Sigmoid colon (tissue), 4 donors: ENCODE data around the gene ZCCHC7.

ENCODE experiments used
- EP300 ChIP-seq, 4 donors: sonication (generic); formaldehyde crosslinking; IDR thresholded peaks; one replicate each; pipeline ENCODE4 v1.6.1; 2017; ENCODE audit warnings: antibody characterized with exemption in 4 of 4
- TF ChIP-seq, protein P1 (sequence below), 4 experiments: fragments of 450-650 bp in 3 of 4; fragments of 200-600 bp in 1 of 4; IDR thresholded peaks; one replicate each; pipeline ENCODE4 v1.5.1; 2016 to 2019; ENCODE audit warnings: antibody characterized with exemption in 4 of 4, mild to moderate bottlenecking in 3 of 4, moderate library complexity in 2 of 4

DNA sequence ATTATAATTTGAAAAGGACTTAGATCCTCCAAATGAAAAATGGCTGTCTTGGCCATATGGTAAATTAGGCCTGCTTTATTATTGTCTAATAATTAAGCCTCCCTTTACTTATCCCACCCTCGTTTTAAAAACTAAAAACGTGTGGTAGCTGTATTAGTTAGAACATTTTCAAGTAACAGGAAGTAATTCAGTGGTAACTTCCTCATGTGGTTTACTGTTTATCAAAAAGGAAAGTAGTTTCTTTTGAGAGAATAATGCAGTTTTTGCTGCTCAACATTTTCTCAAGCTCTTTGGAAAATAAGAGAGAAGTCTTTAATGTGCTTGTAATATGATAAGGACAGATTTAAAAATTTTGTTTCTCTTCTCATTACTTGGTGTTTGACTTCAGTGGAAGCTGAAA lies 26.0 kb downstream of the ZCCHC7 start:
- no peak for TF ChIP-seq EP300 (IDR thresholded peaks at IDR 0.05)
- TF ChIP-seq, protein P1, sequence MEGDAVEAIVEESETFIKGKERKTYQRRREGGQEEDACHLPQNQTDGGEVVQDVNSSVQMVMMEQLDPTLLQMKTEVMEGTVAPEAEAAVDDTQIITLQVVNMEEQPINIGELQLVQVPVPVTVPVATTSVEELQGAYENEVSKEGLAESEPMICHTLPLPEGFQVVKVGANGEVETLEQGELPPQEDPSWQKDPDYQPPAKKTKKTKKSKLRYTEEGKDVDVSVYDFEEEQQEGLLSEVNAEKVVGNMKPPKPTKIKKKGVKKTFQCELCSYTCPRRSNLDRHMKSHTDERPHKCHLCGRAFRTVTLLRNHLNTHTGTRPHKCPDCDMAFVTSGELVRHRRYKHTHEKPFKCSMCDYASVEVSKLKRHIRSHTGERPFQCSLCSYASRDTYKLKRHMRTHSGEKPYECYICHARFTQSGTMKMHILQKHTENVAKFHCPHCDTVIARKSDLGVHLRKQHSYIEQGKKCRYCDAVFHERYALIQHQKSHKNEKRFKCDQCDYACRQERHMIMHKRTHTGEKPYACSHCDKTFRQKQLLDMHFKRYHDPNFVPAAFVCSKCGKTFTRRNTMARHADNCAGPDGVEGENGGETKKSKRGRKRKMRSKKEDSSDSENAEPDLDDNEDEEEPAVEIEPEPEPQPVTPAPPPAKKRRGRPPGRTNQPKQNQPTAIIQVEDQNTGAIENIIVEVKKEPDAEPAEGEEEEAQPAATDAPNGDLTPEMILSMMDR (IDR thresholded peaks at IDR 0.05) = no peak
